NCI-H2107 treated with DMSO at 0.1 percent for 48 hours (cell line): ENCODE measurements around the gene TFEB.

Experiments used
- DNase-seq: peaks from one replicate; lab custom pipeline; 2025; ENCODE audit not compliant: unreplicated experiment; lab: John Stamatoyannopoulos, UW

The TFEB gene

DNA sequence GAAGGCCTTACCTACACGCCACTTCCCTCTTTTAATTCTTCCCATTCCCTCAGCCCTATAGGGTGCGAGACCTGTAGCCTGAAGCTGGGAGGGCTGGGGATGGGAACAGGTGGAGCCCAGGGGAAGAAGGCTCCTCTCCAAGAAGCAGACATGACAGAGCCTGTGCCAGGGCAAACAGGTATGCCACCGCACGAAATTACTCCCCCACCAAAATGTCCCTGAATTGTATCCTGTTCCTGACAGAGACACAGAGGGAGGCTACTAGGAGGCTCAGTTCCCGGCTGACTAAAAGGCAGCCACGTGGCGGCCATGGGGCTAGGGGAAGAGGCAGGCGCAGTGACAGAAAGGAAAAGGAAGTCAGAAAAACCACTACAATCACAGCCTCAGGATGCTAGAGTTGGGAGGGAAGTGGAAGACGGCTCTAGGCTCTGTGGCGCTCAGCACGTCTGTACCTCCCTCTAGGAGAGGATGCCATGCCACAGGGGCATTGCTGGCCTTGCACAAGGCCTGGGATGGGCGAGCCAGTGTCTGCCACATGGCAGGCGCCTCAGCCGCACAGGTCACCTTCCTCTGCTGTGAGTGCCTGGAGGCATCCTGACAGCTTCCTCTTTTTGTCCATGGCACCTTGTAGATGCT lies 27.7 kb downstream of the TFEB start:
- no peak for DNase-seq

DNA sequence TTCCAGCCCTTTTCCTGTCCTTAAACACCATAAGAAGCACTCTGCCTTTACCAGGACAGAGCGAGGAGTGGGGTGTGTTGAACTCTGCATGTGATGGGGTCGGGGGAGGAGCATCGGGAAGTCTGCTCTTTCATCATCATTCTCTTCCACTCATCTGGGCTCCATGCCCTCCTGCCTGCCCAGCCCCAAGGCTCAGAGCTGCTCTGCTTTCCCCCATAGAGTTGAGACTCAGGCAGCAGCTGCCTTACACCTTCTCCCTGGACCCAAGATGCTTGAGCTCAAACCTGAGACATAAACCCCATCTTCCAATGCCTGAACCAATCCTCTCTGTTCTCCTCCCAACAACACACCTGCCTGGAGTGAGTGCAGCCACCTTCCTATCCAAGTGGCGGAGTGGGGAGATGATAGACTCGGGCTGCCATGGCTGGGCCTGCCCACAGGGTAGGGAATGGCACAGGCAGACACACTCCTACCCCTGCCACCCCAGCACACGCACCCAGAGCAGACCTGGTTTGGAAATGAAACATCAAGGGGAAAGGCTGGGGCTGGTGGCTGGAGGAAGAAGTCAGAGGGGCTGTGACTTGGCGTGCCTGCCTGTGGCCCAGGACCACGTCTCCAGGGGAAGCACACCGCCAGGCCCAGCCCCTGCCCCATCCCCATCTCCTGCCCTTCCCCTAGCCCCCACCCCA lies 28.4 kb downstream of the TFEB start:
- DNase-seq, result no peak

DNA sequence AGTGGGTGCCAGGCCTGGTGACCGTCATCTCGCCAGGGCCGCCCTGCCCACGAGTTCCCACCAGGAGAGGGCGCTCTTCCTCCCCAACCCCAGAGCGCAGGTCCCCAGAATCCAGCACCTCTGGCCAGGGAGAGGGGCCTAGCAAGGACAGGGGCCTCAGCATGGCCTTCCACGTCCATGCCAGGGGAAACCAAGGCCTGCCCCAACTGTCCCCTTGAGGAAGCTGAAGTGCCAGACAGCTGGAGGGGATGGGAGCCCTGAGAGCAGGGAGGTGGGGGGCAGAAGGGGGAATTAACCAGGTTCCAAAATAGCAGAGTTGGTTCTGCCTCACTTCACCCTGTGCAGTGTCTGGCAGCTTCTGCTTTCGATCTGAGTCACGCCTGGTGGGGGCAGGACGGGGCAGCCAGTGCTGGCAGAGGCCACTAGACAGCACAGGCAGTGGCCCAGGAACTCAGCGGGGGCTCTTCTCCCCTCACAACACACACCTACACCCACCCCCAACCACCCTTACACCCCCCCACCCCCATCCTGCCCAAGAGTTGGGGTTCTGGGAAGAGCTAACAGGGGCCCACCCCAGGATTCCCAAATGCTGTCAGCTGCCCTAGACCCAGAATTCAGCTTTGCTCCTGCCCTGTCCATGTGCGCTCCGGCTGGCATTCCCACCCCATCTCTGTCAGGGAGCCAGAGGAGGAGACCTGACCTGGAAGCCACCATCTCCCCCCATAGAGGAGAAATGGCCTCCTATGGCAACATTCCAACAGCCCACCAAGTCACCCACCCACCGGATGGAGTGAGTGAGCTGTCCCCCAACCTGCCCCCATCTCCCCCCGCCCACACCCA lies 29.2 kb downstream of the TFEB start:
- DNase-seq, result no peak

DNA sequence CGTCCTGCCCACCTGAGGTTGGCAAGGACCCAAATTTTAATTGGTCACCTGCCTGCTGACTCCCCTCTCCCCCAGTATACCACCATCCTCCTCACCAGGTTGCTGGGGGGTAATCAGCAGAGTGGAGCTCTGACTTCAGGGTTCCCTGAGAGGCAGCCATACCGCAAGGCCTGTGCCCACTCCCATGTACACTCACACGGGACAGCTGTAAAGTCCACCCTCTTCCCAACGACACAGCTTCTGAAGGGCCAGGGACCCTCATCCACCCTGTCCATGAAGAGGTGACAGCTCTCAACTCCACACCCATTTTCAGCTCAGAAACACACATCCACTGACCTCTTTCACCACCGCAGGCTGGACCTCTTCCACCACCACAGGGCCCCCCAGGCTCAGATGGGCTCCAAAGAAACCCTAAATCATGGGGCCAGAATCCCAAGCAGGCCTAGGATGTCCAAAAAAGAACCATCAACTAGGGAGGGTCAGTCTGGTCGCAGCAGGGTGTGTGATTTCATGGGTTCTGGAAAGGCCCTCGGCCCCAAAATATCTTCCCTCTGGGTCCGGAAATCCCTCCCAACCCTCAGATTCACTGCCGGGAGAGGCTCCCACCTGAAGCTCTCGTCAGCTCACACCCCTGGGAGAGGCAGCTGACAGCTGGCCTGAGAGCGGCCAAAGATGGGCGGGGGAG lies 30.0 kb downstream of the TFEB start:
- no peak for DNase-seq

DNA sequence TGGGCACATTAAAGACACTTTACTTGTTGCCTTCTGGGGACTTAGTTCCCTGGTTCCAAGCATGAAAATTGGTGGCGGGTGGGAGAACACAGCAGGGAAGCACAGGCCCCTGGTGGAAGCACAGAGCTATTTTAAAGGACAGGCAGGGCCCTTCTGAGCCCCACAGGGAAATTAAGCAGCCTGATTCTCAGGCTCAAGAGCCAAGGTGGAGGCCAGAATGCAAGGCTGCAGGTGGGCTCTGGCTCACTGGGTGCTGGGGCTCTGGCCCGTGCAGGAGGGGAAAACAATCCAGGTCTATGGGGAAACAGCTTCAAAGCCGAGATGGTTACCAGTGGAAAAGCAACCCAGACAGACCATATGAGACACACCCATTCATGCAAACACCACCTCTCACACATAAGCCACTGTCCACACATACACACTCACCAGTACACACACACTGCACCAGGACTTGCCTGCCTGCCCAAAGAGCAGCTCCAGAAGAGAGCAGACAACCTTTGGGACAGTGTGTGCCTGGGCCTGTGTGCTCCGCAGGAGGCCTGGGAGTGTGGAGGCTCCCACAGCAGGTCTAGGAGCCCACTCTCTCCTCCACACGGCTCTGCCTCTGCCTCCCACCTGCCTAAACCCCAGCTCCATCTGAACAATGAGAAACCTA lies 30.6 kb downstream of the TFEB start:
- no peak for DNase-seq

DNA sequence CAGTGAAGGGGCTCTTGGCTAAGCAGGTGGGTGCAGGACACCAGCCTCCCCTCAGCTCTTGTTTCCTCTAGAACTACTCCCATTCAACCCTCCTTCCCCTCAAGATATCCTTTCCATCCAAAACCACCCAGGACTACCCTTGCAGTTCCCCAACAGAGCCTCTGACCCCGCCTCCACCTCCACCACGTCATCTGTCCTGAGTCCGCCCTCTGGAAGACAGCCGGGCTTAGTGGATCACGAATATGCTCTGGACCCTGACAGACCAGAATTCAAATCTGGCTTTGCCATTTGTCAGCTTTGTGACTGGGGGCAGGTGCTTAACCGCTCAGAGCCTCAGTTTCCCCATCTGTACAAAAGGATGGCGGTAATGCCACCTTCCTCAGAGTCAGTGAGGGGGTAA lies 31.4 kb downstream of the TFEB start:
- no peak for DNase-seq

DNA sequence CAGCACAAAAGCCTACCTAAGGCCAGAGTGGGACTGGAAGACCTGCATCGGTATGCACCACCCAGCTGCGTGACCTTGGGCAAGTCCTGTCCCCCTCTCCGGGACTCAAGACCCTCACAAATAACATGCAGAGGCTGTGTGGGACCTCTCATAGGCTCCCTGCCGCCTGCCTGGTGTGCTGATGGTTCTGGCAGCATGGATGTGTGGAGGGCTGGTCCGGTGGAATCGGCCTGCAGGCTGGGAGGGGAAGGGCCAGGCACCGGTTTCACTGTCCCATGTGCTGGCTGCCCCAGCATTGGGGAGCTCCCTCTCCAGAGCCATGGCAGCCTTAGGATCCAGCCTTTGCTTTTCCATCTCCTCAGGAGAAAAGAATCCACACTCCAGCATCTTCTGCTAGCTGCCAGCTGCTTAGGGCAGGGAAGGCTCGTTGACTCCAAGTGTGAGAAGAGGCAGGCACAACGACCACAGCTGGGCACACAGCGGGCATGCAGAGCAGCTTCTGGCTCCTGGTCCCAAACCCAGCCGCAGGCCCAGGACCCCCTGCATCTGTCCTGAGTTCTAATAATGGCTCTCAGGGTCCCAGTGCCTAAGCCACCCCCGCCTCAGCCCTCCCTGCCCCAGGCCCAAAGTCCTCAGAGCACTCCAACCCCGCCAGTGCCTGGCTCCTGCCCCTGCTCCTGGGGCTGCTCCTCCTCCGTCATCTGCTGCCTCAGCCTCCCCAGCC lies 32.5 kb downstream of the TFEB start:
- DNase-seq, result no peak

DNA sequence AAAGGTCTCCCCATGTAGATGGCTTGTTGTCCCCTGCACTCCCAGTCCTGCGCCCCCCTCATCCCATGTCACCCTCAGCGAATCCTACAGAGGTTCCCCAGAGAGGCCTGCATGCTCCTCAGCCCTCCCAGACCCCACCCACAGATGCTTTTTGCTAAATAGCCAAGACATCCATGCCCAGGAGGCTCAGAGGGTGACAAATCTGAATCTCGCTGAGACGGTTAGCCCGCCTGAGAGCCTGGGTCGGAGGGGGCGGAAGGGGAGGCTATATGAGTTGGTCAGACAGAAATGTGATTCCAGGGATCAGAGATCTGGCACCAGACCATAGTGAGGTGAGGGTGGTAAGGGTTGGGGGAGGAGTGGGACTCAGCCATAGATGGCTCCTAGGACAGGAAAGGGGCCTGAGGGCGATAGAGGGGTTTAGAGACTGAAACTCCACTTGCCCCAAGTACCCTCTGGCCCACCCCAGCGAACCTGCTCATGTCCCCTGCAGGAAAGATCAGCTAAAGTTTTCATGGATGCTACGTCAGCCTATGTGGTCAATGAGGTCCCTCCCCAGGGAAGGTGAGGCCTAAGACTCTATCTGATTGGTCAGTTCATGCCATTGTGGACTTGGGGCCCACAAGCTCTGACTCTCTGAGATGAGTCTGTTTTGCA lies 33.2 kb downstream of the TFEB start:
- DNase-seq, result no peak

DNA sequence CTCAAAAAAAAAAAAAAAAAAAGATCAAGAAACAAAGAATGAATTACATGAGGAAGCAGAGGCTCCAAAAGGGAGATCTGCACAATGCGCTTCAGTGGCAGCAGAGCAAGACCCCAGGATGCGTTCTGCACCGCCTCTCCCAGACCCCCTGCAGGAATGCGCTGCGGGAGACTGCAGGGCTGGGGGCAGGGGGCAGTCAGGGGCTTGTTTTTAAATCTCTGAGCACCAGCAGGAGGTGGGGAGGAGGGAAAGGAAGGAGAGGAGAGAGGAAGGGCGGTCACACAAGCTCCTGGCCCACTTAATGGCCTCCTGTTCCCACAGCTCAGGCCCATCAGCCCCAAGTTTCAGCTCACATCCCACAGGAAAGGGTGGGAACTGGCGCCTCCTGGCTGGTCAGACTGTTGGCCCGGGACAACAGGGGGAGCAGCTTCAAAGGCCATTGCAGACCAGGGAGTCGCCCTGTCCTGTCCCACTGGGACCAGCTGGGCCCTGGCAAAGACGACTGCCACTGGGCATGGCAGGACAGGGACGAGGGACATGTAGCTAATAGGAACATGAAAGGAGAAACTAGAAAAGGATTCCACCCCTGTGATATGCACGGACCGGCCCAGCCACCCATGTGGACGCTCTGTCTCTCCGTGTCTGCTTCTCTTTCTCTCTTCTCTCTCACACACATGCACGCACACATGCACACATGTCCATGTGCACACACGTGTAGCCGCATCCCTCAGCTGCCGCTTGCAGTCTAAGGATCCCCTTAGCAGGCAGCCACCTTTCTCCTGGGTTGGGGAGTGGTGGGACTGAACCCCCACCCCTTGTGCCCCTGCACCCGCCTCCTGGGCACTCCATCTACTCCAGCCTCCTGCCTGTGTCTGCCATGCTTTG lies 34.7 kb downstream of the TFEB start:
- DNase-seq, result no peak

DNA sequence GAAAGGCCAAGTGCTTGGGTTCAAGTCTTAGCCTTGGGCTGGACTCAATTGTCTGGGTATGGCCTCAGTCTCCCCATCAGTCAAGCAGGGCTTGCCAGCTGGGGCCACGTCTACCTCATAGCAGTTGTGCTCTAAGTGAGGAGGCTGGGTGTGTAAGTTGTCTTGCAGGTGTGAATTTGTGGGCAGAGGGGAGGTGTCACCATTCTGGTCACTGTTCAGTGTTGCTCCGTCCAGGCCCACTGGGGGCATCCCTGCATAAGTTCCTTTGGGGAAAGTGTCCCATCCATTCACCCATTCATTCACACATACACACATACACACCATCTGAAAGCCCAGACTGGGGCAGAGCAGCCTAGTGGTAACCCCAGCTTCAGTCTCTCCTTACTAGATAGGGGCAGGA lies 36.3 kb downstream of the TFEB start:
- DNase-seq, result no peak

DNA sequence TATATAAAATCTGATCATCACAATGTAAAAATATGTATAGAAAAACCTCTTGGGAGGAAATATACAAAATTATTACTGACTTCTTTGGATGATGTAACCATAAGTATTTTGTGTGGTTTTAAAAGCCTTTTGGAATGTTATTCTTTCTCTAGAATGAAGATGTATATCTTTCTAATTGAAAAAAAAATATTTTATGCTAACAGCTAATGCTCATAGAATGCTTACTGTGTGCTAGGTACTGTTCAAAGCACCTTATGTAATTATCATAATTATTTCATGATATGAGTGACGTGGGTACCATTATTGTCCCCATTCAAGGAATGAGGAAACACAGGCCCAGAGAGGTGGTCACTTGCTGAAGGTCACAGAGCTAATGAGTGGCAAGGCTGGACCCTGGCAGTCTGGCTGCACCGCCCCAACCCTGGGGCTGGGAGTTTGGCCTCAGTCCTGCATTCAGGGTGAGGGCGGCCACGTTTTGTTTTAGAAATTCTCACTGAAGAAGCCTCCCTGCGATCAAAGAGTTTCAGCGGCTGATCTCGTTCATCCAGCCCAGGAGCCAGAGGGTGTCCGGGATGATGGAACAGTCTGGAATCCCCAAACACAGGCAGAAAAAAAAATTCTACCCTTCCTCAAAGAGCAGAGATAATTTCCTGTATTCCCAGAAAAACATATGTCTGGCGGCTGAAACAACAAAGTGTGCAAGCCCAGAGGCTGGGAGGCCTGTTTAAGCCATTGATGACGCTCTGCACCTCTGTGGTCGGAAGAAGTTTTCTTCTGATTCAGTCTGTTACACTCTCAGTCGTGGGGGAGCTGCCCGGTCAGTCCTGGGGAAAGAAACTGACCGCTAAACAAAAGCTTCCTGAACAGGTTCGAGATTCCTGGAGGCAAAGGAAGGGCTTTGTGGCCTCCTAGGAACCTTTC lies 37.3 kb downstream of the TFEB start:
- DNase-seq, result no peak

DNA sequence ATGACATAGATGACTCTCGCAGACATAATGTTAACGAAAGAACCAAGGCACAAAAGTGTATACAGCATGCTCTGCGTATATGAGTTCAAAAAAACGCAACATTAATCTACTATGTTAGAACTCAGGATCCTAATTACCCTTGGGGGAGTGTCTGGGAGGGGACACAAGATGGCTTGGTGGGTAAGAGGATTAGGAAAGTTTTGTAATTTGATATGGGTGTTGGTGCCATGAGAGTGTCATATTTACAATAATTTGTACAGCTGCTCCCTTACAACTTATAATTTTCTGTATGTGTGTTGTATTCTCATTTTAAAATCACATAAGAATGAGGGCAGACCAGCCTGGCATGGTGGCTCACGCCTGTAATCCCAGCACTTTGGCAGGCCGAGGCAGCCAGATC lies 38.6 kb downstream of the TFEB start:
- DNase-seq, result no peak

DNA sequence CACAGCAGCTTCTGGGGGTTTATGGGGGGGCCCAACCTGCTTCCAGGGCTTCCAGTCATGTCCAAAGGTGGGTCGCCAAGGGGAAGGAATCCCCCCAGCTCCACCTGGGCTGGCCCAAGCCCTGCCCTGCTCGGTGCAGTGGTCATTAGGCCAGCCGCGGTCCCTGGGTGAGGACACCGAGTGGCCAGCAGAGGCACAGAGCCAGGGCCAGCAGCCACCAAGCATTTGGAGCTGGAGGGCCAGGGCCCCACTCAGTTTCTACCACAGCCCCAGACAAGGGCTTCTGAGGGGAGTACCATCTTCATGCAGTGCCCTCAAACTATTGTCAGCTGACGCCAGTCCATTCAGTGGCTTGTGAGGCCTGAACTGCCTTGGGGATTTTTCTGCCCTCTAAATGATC lies 39.6 kb downstream of the TFEB start:
- DNase-seq, result no peak

DNA sequence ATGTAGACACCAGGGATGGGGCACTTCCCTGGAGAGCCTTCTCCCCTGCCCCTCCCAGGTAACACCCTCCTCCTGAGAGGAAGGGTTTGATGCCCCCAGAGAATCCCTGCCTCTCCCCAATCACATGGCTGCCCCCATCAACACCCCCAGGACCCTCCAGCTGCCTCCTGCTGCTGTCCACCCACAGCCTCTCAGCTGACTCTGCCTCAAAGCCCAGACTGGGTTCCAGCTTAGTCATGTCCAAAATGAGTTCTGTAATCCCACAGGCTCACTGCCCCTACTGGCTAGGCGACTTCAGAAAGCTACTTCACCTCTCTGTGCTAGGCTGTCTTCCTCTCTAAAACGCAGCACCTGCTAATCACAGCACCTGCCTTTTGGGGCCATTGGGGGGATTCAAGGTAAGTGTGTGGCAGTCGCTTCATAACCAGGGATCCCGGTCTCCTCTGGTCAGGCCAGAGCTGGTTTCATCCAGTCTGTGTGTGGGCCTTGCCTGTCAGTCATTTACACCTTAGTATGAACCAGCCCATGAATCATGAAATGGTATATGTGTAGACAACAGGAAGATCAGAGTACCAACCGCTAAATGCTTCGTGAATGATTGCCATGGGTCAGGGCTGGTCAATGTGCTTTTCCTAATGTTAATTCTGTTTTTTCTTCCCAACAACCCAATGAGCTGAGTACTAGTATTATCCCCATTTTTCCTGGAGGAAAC lies 40.4 kb downstream of the TFEB start:
- no peak for DNase-seq

DNA sequence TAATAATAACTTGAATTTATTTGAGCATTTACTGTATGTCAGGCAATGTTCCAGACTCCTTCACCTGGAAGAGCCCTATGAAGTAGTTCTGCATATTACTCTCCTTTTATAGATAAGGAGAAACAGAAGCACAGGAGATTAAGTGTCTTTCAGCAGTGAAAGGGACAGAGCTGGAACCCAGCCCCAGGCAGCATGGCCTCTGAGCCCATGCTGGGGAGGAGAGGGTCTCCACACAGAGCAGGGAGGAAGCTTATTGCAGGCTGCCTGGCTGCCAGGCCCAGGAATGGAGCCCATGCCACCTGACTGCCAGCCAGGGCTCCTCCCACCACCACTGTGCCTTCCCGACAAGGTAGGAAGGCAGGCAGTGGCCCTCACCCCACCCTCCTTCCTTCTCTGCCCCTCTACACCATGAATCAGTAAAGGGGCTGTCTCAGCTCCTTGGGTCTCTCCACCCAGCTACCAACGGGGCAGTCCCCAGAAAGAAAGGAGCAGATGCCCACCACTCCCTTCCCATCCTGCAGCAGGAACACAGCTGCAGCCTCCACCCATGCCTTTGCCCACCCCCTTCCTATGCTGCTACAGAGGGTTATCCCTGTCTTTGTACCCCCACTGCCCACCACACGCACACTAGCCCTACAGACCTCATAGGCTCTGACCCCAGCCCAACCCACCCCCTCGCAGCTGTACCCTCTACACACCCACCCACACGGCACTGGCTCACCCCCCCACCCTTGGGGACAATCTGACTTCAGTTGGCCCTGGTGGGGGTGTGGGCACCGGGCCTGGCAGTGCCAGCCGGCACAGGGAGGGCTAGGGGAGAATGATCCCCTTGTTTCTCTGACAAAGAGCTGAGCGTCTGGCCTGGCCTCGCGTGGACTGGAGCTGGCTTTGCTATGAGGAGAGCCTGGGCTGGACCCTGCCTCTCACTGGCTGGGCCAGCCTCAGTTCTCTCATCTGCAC lies 41.8 kb downstream of the TFEB start:
- DNase-seq, result no peak

DNA sequence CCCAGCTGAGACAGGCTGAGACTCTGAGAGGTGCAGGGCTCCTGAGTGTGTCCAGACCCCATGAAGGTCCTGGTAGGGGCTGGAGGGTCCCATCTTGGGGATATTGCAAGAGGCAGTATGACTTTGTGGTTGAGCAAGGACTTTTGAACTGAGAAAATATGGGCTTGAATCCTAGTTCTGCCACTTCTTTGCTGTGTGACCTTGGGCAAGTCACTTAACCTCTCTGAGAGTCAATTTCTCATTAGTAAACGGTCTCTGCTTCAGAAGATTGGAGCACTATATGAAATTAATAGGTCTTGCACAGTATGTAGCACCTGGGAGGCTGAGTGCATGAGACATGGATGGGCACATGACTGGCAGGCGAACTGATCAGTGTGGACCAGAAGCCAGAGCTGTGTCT lies 42.7 kb downstream of the TFEB start:
- no peak for DNase-seq
